Measurements from ENCODE around the gene SPTLC1. TPM values are rescaled to one million over a fixed set of nuclear protein-coding genes. Genes with fewer than 3 reads are reported as not detected.
"Not testable (repeated sequence)": the region's sequence is repeated elsewhere in the genome, so short reads cannot be mapped to it uniquely, and the experiment has no call there.

Gene SPTLC1
- total RNA-seq, 1 donor = 124 TPM

DNA sequence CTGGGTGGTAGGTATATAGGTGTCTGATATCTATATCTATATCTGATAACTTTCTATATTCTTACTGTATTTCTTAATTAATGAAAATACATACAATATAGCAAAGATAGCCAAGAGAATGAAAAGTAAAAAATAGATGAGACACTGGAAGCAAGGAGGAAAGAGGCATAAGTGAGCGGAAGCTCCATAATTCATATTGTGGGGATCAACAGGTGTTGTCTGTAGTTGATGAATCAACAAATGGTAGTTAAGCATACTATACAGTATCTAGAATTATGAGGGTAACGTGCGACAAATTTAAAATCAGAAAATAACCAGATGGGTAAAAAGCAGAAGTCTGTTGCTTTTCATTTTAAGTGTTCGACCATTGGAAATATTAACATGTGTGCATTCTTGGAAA is 7.1 kb downstream of the SPTLC1 start:
- Histone ChIP-seq H3K27ac (ENCODE audit: low read depth, low read length) (no peak overlapping the region), H3K9me3 (ENCODE audit: low read depth, low read length) (no peaks in the 10 kb centered on the region), H3K4me3 (ENCODE audit: insufficient read depth, low read length) (no peak overlapping the region), H3K36me3 (ENCODE audit: insufficient read depth, low read length) (peaks cover 21% of the 10 kb centered on the region), H3K79me2 (ENCODE audit: insufficient read depth, low read length) (peaks cover 34% of the 10 kb centered on the region), H3K27me3 (ENCODE audit: insufficient read depth, low read length) (no peaks in the 10 kb centered on the region), H3K4me2 (ENCODE audit: insufficient read depth, low read length) (no peak overlapping the region), H3K4me1 (ENCODE audit: insufficient read depth, low read length) (no peaks in the 10 kb centered on the region), H2AFZ (ENCODE audit: low read length) (no peak overlapping the region), H4K20me1 (ENCODE audit: insufficient read depth, low read length) (peaks cover 15% of the 10 kb centered on the region)
- TF ChIP-seq, protein P1, sequence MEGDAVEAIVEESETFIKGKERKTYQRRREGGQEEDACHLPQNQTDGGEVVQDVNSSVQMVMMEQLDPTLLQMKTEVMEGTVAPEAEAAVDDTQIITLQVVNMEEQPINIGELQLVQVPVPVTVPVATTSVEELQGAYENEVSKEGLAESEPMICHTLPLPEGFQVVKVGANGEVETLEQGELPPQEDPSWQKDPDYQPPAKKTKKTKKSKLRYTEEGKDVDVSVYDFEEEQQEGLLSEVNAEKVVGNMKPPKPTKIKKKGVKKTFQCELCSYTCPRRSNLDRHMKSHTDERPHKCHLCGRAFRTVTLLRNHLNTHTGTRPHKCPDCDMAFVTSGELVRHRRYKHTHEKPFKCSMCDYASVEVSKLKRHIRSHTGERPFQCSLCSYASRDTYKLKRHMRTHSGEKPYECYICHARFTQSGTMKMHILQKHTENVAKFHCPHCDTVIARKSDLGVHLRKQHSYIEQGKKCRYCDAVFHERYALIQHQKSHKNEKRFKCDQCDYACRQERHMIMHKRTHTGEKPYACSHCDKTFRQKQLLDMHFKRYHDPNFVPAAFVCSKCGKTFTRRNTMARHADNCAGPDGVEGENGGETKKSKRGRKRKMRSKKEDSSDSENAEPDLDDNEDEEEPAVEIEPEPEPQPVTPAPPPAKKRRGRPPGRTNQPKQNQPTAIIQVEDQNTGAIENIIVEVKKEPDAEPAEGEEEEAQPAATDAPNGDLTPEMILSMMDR (IDR thresholded peaks at IDR 0.05; ENCODE audit: extremely low read depth, low read depth, low read length) = no peak
- no peak for DNase-seq (ENCODE audit: insufficient read length, low spot score, missing footprints)

DNA sequence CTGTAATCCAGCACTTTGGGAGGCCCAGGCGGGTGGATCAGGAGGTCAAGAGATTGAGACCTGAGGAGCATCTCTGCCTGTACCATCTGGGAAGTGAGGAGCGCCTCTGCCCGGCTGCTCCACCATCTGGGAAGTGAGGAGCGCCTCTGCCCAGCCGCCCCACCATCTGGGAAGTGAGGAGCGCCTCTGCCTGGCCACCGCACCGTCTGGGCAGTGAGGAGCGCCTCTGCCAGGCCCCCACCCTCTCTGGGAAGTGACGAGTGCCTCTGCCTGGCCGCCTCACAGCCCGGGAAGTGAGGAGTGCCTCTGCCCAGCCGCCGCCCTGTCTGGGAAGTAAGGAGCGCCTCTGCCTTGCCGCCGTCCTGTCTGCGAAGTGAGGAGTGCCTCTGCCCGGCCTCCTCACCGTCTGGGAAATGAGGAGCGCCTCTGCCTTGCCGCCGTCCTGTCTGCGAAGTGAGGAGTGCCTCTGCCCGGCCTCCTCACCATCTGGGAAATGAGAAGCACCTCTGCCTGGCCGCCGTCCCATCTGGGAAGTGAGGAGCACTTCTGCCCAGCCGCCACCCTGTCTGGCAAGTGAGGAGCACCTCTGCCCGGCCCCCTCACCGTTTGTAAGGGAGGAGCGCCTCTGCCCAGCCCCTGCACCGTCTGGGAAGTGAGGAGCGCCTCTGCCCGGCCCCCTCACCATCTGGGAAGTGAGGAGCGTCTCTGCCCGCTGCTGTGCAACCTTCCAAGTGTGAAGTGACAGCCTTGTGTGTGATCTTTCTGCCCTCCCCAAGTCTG is 9.6 kb downstream of the SPTLC1 start:
- not testable (repeated sequence) for H3K4me1 ChIP-seq (ENCODE audit: insufficient read depth, low read length); H2AFZ ChIP-seq (ENCODE audit: low read length); DNase-seq (ENCODE audit: insufficient read length, low spot score, missing footprints); H3K4me2 ChIP-seq (ENCODE audit: insufficient read depth, low read length); H3K27ac ChIP-seq (ENCODE audit: low read depth, low read length); H3K9me3 ChIP-seq (ENCODE audit: low read depth, low read length); H3K36me3 ChIP-seq (ENCODE audit: insufficient read depth, low read length); H3K4me3 ChIP-seq (ENCODE audit: insufficient read depth, low read length); H3K27me3 ChIP-seq (ENCODE audit: insufficient read depth, low read length); H4K20me1 ChIP-seq (ENCODE audit: insufficient read depth, low read length)
- peaks cover 13% of the 10 kb centered on the region for H3K79me2 ChIP-seq (ENCODE audit: insufficient read depth, low read length)

DNA sequence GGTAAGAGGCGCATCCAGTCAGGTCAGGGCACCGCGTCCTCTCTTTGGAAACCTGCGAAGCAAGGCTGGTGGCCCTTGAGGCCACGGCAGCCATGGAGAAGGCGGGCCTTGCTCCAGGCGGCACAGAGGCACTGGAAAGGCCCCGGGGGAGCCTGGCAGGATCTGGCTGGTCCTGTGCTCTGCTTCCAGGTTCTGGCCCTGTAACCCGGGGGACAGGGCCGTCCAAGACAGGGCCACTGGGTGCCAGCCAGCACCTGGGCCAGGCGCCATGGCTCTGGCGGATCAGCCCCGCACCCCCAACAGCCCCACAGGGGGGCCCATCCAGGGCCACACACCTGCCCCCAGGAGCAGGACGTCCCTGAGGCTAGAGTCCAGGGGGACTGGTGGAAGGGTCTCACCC is 11.6 kb downstream of the SPTLC1 start:
- Histone ChIP-seq H3K79me2 (ENCODE audit: insufficient read depth, low read length) (peaks cover 20% of the 10 kb centered on the region), H3K4me1 (ENCODE audit: insufficient read depth, low read length) (peaks cover 11% of the 10 kb centered on the region)
- not testable (repeated sequence) for H3K27ac ChIP-seq (ENCODE audit: low read depth, low read length); H2AFZ ChIP-seq (ENCODE audit: low read length); DNase-seq (ENCODE audit: insufficient read length, low spot score, missing footprints); H3K4me3 ChIP-seq (ENCODE audit: insufficient read depth, low read length); H3K27me3 ChIP-seq (ENCODE audit: insufficient read depth, low read length); H3K4me2 ChIP-seq (ENCODE audit: insufficient read depth, low read length); H4K20me1 ChIP-seq (ENCODE audit: insufficient read depth, low read length); H3K36me3 ChIP-seq (ENCODE audit: insufficient read depth, low read length); H3K9me3 ChIP-seq (ENCODE audit: low read depth, low read length)

DNA sequence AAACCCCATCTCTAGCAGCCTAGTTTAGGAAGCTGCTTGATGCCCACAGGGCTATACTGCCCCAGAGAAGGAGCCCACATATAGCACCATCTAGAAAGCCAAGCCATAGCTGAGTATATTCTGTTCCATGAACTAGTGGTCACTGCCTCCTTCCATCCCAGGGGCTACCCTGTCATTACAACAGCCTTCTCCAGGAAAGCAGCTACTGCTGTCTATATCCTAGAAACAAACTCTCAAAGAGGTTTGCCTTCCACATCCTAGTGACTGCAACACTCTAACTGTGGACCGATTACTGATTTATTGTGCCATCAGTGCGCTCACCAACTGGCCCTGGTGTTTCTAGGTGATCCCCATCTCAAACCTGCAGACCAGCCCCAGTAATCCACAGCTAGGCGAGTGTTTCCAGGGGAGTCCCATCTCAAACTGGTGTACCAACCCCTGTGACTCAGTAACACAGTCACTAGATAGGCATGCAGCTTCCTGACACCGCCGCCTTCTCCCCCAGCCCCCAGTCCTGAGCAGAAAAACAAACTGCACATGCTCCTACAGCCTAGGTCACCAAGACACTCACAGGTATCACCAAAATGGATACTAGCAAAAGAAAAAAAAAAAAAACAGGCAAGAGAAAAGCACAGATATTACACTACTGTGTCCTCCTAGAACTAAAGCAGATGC is 14.8 kb downstream of the SPTLC1 start:
- Histone ChIP-seq H3K4me2 (ENCODE audit: insufficient read depth, low read length) (peak overlapping the region; percentile 72), H3K9me3 (ENCODE audit: low read depth, low read length) (no peaks in the 10 kb centered on the region), H4K20me1 (ENCODE audit: insufficient read depth, low read length) (no peaks in the 10 kb centered on the region), H3K4me3 (ENCODE audit: insufficient read depth, low read length) (no peak overlapping the region), H3K27ac (ENCODE audit: low read depth, low read length) (peak overlapping the region; percentile 53), H3K79me2 (ENCODE audit: insufficient read depth, low read length) (peaks cover 41% of the 10 kb centered on the region), H3K4me1 (ENCODE audit: insufficient read depth, low read length) (peaks cover 11% of the 10 kb centered on the region), H3K36me3 (ENCODE audit: insufficient read depth, low read length) (peaks cover 7% of the 10 kb centered on the region), H2AFZ (ENCODE audit: low read length) (no peak overlapping the region), H3K27me3 (ENCODE audit: insufficient read depth, low read length) (no peaks in the 10 kb centered on the region)
- peak; percentile 86 for DNase-seq (ENCODE audit: insufficient read length, low spot score, missing footprints)
- TF ChIP-seq, protein P1 (IDR thresholded peaks at IDR 0.05; ENCODE audit: extremely low read depth, low read depth, low read length) = no peak

DNA sequence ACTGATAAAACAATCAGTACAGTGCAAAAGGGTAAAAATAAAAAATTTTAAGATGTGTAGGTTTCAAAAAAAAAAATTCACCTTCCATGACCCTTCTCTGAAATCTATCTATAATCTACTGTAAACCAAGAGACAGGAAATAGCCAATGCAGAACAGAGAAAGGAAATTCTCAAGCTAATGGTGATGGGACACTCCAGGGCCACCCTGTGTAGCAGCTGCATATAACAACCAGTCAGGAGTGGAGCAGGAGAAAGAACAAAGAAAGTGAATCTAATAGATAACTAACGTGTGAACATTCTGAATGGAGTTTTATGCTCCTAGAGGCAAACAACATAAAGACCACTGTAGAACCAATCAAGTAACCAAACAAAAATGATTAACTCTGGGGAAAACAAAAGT is 16.6 kb downstream of the SPTLC1 start:
- peak overlapping the region; percentile 18 for H3K4me2 ChIP-seq (ENCODE audit: insufficient read depth, low read length)
- TF ChIP-seq, protein P1 (IDR thresholded peaks at IDR 0.05; ENCODE audit: extremely low read depth, low read depth, low read length) = no peak
- H3K27me3 ChIP-seq (ENCODE audit: insufficient read depth, low read length) = no peaks in the 10 kb centered on the region
- H3K36me3 ChIP-seq (ENCODE audit: insufficient read depth, low read length) = peaks cover 7% of the 10 kb centered on the region
- no peak overlapping the region for H3K4me3 ChIP-seq (ENCODE audit: insufficient read depth, low read length)
- peaks cover 2% of the 10 kb centered on the region for H4K20me1 ChIP-seq (ENCODE audit: insufficient read depth, low read length)
- DNase-seq (ENCODE audit: insufficient read length, low spot score, missing footprints) = no peak
- H3K9me3 ChIP-seq (ENCODE audit: low read depth, low read length) = no peaks in the 10 kb centered on the region
- H3K79me2 ChIP-seq (ENCODE audit: insufficient read depth, low read length) = peaks cover 55% of the 10 kb centered on the region
- no peak overlapping the region for H3K27ac ChIP-seq (ENCODE audit: low read depth, low read length)
- H3K4me1 ChIP-seq (ENCODE audit: insufficient read depth, low read length) = peaks cover 11% of the 10 kb centered on the region
- no peak overlapping the region for H2AFZ ChIP-seq (ENCODE audit: low read length)

Data from osteoblast (primary cell).